Activated T-cell treated with anti-CD3 and anti-CD28 coated beads for 24 hours (primary cell): ENCODE data around the gene CARHSP1.
"Not testable (repeated sequence)": the region's sequence is repeated elsewhere in the genome, so short reads cannot be mapped to it uniquely, and the experiment has no call there.

Experiments used
- DNase-seq: peaks from one replicate; pipeline ENCODE4 v3.0.0-alpha.2; 2020; ENCODE audit warnings: low read depth

Gene CARHSP1

GRCh38 chr16:8854298-8854948 is 14.4 kb downstream of the CARHSP1 start:
- DNase-seq: no peak

DNA sequence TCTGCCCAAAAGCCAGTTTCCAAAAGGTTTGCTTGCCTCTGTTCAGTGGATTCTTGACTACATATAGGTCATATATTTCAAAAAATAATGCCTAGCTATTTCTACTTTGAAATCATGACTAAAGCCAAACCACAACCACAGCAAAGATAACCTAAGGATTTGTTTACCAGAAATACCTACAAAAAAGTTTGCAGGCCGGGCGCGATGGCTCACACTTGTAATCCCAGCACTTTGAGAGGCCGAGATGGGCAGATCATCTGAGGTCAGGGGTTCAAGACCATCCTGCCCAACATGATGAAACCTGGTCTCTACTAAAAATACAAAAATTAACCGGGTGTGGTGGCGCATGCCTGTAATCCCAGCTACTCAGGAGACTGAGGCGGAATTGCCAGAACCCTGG is 15.2 kb downstream of the CARHSP1 start:
- DNase-seq: no peak

- DNase-seq: no peak
These were observed 15.7 kb downstream of the CARHSP1 start for GRCh38 chr16:8853150-8853549.

GRCh38 chr16:8852534-8852933 is 16.3 kb downstream of the CARHSP1 start:
- DNase-seq: no peak

GRCh38 chr16:8851761-8852403 is 16.9 kb downstream of the CARHSP1 start:
- no peak for DNase-seq

GRCh38 chr16:8850279-8850885 is 18.4 kb downstream of the CARHSP1 start:
- no peak for DNase-seq

DNA sequence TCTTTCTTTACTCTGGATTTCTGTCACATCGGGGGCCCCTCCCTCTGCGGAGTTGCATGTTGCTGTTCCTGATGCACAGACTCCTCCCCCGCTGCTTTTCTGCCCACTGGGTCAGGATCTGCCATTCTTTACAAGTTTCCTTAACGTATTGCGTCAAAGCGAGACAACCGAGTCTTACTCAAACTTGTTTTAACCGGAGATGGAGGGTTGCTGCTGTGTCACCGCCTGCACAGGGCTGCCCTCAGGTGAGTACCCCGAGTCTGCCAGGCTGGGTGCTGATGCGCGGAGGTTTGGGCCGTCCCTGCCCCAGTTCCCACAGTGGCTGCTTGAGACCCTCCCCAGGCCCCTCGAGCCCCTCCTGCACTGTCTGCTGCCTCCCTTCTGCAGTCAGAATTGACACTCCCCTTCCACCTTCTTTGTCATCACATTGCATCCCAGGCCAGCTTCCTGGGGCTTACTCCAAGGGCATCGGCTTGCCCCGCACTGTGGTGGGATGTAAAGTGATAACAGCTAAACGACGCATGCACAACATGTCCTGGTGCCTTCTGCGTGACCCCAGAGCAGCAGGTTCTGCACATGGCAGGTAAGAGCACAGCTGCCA is 19.3 kb downstream of the CARHSP1 start:
- no peak for DNase-seq

GRCh38 chr16:8848939-8849391 is 19.8 kb downstream of the CARHSP1 start:
- DNase-seq: no peak

- DNase-seq: no peak
These were observed 20.4 kb downstream of the CARHSP1 start for GRCh38 chr16:8848231-8848938.

GRCh38 chr16:8847623-8848022 is 21.2 kb downstream of the CARHSP1 start:
- DNase-seq: no peak

DNA sequence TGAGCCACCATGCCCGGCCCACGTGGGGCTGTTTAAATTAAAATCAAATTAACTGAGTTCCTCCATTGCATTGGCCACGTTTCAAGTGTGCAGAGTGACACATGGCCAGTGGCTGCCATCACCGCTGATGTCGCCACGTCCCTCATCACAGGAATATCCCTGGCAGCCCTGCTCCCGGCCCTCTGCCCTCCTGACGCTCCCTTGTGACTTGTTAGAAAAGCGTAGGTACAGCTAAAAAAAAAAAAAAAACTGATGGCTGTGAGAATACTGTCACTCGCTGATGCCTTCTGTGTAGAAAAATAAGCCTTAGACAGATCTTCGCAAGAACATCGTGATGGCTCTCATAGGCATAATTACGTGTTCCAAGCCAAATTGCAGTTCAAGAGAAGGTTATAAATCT is 21.7 kb downstream of the CARHSP1 start:
- DNase-seq: no peak

GRCh38 chr16:8846401-8846932 is 22.3 kb downstream of the CARHSP1 start:
- no peak for DNase-seq

DNA sequence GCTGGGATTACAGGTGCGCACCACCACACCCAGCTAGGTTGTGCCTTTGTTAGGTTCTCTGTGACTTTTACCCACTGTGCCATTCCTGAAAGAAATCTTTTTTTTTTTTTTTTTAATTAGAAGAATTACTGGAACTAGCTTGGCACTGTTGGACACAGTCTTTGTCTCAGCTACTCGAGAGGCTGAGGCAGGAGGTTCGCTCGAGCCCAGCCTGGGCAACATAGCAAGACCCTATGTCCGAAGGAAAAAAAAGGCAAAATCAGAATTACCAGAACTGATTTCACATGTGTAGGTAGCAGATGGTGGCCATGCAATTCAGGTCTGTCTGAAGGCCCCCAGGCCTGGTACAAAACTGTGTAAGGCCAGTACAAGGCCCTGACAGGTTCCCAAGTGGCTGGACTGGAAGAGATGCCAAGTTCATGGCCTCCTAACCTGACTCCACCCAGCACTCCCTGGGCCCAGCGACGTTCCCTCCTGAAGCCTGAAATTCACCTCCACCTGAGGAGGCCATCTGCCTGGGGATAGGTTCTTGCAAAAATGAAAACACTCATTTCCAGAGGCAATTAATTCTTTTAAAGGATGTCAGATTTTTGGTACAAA is 23.0 kb downstream of the CARHSP1 start:
- no peak for DNase-seq

DNA sequence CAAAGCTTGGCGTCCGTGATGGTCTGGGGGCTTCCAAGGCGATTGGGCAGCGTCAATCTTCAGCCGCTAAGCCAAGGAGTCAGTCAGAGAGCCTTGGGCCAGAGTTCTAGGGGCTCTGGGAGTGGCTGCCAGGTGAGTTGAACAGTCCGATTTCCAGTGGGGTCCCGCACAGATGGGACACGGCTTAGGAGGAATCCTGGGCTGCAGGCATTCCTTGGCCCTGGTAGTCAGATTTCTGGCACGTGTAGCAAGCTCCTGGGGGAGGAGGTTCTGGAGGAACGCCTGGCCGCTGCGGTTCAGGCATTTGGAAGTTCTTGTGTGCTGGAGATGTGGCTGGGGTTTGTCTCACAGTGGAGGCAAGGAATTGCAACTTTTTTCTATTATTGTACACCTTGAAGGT is 25.5 kb downstream of the CARHSP1 start:
- DNase-seq: not testable (repeated sequence)

GRCh38 chr16:8842016-8842415 is 26.8 kb downstream of the CARHSP1 start:
- not testable (repeated sequence) for DNase-seq

DNA sequence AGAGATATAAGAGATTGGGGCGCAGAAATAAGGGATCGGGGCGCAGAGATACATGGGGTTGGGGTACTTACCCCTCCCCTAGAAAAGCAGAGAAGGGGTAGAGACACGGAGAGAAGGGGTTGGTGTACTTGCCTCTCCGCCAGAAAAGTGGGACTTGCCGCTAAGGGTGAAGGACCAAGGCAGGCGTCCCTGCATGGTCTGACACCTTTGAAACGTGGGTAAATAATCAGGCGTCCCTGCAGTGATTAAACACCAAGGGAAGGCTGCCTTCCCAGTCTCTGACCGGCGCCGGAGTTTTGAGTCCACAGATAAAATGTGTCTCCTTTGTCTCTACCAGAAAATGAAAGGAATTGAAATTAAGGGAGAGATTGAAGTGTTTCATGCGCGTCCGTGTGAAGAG is 31.2 kb downstream of the CARHSP1 start:
- DNase-seq: not testable (repeated sequence)

- not testable (repeated sequence) for DNase-seq
These were observed 32.0 kb downstream of the CARHSP1 start for GRCh38 chr16:8836797-8837196.

- no peak for DNase-seq
These were observed 36.1 kb downstream of the CARHSP1 start for GRCh38 chr16:8832717-8833105.

- no peak for DNase-seq
These were observed 36.7 kb downstream of the CARHSP1 start for GRCh38 chr16:8831871-8832716.

DNA sequence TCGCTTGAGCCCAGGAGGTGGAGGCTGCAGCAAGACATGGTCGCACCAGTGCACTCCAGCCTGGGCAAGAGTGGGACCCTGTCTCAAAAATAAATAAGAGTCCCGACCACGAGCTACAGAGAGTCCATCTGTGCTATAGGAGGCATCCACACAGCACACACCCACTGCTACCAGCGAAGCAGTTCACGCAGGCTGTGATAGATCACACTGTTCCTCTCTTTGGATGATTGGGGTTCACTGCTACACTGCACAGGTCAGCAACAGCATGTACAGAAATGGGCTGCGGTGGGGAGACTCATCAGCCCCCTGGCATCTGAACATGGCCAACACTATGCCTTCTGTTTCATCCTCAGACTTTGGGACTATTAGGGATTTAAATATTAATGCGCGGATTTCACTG is 37.4 kb downstream of the CARHSP1 start:
- DNase-seq: no peak
